NB4 (cell line): Measurements from ENCODE around the gene TRO.

Source experiments
- DNase-seq: peaks from one replicate; pipeline ENCODE4 v3.0.0; 2010; ENCODE audit warnings: low read depth
- H3K4me3 ChIP-seq: one replicate; pipeline ENCODE4 v1.5.1; 2011; ENCODE audit warnings: mild to moderate bottlenecking, low read depth, low read length, moderate library complexity
- MYC ChIP-seq: IDR thresholded peaks from 2 replicates; pipeline ENCODE4 v1.6.1; 2011; ENCODE audit warnings: low read depth, low read length
- POLR2A ChIP-seq: IDR thresholded peaks from 2 replicates; pipeline ENCODE4 v1.6.1; 2011; ENCODE audit warnings: mild to moderate bottlenecking; ENCODE audit not compliant: insufficient read length; ENCODE audit errors: extremely low read depth
- TF ChIP-seq, protein P1 (sequence below): IDR thresholded peaks from one replicate; pipeline ENCODE4 v1.5.1; 2012; ENCODE audit warnings: low read depth, low read length
- TF ChIP-seq, protein P2 (sequence below): IDR thresholded peaks from 2 replicates; pipeline ENCODE4 v1.6.1; 2011; ENCODE audit warnings: low read depth, low read length

The TRO gene

DNA sequence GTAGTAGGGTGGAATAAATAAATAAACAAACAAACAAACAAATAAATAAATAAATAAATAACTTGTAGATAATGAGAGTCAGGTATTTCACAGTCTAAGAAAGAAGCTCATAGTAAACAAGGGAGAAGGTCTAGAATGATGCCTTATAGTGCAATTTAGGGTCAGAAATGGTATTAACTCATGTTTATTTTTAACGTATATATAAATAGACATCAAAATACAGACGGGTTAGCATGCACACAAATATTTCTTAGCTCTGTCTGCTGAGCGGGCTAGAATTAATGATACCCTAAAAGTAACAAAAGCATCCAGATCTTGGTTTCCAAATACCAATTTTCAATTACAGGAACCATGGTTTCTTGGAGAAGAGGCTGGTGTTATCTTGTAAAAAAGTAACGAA lies 56.8 kb downstream of the TRO start:
- no peak for TF ChIP-seq MYC
- TF ChIP-seq POLR2A = no peak
- TF ChIP-seq, protein P1, sequence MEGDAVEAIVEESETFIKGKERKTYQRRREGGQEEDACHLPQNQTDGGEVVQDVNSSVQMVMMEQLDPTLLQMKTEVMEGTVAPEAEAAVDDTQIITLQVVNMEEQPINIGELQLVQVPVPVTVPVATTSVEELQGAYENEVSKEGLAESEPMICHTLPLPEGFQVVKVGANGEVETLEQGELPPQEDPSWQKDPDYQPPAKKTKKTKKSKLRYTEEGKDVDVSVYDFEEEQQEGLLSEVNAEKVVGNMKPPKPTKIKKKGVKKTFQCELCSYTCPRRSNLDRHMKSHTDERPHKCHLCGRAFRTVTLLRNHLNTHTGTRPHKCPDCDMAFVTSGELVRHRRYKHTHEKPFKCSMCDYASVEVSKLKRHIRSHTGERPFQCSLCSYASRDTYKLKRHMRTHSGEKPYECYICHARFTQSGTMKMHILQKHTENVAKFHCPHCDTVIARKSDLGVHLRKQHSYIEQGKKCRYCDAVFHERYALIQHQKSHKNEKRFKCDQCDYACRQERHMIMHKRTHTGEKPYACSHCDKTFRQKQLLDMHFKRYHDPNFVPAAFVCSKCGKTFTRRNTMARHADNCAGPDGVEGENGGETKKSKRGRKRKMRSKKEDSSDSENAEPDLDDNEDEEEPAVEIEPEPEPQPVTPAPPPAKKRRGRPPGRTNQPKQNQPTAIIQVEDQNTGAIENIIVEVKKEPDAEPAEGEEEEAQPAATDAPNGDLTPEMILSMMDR = no peak
- TF ChIP-seq, protein P2, sequence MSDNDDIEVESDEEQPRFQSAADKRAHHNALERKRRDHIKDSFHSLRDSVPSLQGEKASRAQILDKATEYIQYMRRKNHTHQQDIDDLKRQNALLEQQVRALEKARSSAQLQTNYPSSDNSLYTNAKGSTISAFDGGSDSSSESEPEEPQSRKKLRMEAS = no peak
- DNase-seq = no peak
- no peak overlapping the region for H3K4me3 ChIP-seq

DNA sequence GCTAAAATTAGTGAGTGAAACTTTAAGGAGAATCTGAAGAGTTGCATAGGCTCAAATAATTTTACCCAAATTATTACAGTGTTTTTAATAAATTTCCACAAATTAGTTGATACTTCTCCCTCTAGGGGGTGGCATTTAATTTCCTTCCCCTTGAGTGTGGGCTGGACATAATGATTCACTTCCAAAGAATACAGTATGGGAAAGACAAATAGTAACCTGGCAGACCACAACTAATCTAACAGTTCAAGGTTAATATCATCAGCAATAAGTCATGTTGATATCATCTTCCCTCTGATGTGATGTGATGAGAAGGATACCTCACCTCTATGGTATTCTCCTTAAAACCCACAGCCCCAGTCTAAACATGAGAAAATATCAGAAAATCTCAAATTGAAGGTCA lies 57.8 kb downstream of the TRO start:
- TF ChIP-seq POLR2A = no peak
- TF ChIP-seq, protein P2 = no peak
- TF ChIP-seq, protein P1 = no peak
- no peak overlapping the region for H3K4me3 ChIP-seq
- DNase-seq = no peak

DNA sequence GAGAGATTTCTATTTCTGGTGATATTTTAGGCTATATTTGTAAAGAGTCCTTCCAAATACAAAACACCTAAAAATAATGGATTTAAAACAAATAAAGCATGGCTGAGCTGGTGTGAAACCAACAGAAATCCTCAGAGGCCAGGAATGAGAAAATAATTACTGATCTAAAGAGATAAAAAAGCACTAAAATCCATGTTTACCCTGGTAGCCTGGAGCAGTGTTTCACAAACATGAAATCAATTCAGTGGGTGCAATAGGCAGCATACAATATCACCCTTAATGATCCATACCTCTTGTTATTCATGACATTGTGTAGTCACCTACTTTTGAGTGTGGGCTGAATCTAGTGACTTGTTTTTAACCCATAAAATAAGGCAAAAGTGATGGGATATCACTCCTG lies 58.8 kb downstream of the TRO start:
- no peak for TF ChIP-seq POLR2A
- TF ChIP-seq, protein P2 = no peak
- TF ChIP-seq, protein P1 = no peak
- no peak for TF ChIP-seq MYC
- no peak for DNase-seq
- no peak overlapping the region for H3K4me3 ChIP-seq

DNA sequence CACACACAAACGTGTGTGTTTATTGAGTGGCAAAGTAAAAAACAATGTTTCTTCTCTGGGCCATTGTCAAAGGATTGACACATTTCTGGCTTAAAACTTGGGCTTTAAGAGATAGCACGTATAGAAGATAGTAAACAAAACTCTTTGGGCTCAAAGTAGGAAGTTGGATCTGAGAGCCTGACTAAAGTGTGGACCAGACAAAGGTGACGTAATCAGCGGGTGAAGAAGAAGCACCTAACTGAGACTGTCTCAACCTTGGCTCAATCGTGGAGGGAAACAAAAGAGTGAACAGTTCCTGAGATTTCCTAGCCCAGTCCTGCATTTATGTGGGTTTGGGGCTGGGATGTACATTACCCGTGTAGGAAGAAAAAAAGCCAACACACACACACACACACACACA lies 59.7 kb downstream of the TRO start:
- H3K4me3 ChIP-seq = no peak overlapping the region
- no peak for DNase-seq
- TF ChIP-seq POLR2A = no peak
